GM12873 (cell line): ENCODE results near the gene ANO5.

Experiments
- CTCF ChIP-seq: IDR thresholded peaks from 2 replicates; pipeline ENCODE4 v1.5.1; 2012; ENCODE audit warnings: low read depth, mild to moderate bottlenecking, moderate library complexity, low read length, control low read depth; ENCODE audit not compliant: insufficient read depth; ENCODE audit errors: missing control alignments

The ANO5 gene

GRCh38 chr11:22244986-22245592, 52.2 kb downstream of the ANO5 start:
- peak; percentile 78 for TF ChIP-seq CTCF

- no peak for TF ChIP-seq CTCF
These were observed 54.1 kb downstream of the ANO5 start for GRCh38 chr11:22246992-22247391.

GRCh38 chr11:22249871-22250270, 57.0 kb downstream of the ANO5 start:
- no peak for TF ChIP-seq CTCF

GRCh38 chr11:22256876-22257275, 64.0 kb downstream of the ANO5 start:
- TF ChIP-seq CTCF, result no peak

GRCh38 chr11:22263613-22264012, 70.7 kb downstream of the ANO5 start:
- no peak for TF ChIP-seq CTCF

GRCh38 chr11:22273781-22274180, 80.9 kb downstream of the ANO5 start:
- TF ChIP-seq CTCF, result no peak

- no peak for TF ChIP-seq CTCF
These were observed 82.7 kb downstream of the ANO5 start for GRCh38 chr11:22275600-22275999.
